Nephron (organoid): ENCODE results near the gene FBXL7.

ENCODE experiments used
- H3K27ac Mint-ChIP-seq, 3 experiments: 2 replicates each; pipeline ENCODE4 v1.8.0; 2020; ENCODE audit warnings: mixed read lengths in 3 of 3, mild to moderate bottlenecking in 2 of 3, moderate library complexity in 1 of 3
- H3K27me3 Mint-ChIP-seq: 2 replicates; pipeline ENCODE4 v1.8.0; 2021; ENCODE audit warnings: low read depth, mild to moderate bottlenecking, moderate library complexity, mixed read lengths
- H3K36me3 Mint-ChIP-seq: 2 replicates; pipeline ENCODE4 v1.8.0; 2020; ENCODE audit warnings: low read depth, mixed read lengths
- H3K4me1 Mint-ChIP-seq: 2 replicates; pipeline ENCODE4 v1.8.0; 2020; ENCODE audit warnings: mixed read lengths
- H3K4me3 Mint-ChIP-seq, 3 experiments: 2 replicates each; pipeline ENCODE4 v1.8.0; 2020; ENCODE audit warnings: mild to moderate bottlenecking in 3 of 3, mixed read lengths in 3 of 3, moderate library complexity in 2 of 3
- H3K9me3 Mint-ChIP-seq: 2 replicates; pipeline ENCODE4 v1.8.0; 2020; ENCODE audit warnings: mixed read lengths
- TF ChIP-seq, protein P1 (sequence below), 3 experiments: fragments of 200-600 bp; sonication (generic); IDR thresholded peaks; one replicate each; pipeline ENCODE4 v1.5.0; 2021; ENCODE audit warnings: antibody characterized with exemption in 3 of 3; ENCODE audit not compliant: unreplicated experiment in 3 of 3

The FBXL7 gene

DNA sequence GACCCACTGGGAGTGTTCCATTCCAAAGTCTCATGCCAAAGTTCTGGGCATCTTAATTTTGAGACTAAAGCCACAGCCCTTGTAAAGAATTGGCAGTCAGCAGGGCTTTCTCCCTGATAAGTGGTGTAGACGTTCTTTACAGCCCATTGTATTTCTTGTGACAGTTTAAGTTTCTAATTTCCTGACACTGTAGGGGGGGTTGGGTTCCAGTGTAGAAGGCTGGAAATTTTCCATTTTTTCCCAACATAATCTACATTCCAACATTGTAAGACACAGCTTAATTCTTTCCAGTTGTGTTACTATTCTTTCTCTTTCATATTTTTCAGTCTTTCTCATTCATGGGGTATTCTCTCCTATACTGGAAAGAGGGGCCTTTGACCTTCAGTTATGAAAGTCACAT, 121.1 kb downstream of the FBXL7 start:
- Mint-ChIP-seq H3K9me3 (no peaks in the 10 kb centered on the region), H3K27ac (peak overlapping the region in 1 of 3 experiments; percentile 74), H3K4me3 (no peak overlapping the region), H3K27me3 (no peaks in the 10 kb centered on the region), H3K4me1 (peaks cover 22% of the 10 kb centered on the region), H3K36me3 (peaks cover 13% of the 10 kb centered on the region)
- TF ChIP-seq, protein P1, sequence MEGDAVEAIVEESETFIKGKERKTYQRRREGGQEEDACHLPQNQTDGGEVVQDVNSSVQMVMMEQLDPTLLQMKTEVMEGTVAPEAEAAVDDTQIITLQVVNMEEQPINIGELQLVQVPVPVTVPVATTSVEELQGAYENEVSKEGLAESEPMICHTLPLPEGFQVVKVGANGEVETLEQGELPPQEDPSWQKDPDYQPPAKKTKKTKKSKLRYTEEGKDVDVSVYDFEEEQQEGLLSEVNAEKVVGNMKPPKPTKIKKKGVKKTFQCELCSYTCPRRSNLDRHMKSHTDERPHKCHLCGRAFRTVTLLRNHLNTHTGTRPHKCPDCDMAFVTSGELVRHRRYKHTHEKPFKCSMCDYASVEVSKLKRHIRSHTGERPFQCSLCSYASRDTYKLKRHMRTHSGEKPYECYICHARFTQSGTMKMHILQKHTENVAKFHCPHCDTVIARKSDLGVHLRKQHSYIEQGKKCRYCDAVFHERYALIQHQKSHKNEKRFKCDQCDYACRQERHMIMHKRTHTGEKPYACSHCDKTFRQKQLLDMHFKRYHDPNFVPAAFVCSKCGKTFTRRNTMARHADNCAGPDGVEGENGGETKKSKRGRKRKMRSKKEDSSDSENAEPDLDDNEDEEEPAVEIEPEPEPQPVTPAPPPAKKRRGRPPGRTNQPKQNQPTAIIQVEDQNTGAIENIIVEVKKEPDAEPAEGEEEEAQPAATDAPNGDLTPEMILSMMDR (IDR thresholded peaks at IDR 0.05; ENCODE audit: unreplicated experiment in 3 of 3) = no peak

DNA sequence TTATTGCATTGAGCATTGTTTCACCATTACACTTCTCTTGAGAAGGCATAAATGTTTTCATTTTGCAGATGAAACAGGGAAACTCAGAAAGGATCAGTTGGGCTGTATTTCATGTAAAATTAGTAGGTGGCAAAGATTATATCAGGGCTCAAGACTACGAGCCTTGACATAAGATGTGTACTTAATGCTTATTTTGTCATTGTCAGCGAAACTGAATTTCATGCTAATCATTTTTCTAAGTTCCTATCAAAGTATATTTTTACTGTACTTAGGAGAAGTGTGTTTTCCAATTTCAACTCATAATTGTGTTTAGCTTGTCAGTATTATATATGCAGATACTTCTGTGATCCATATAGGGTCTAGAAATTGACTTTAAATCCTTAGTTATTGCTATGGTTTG, 123.8 kb downstream of the FBXL7 start:
- Mint-ChIP-seq H3K4me3 (no peak overlapping the region), H3K4me1 (peaks cover 29% of the 10 kb centered on the region)

DNA sequence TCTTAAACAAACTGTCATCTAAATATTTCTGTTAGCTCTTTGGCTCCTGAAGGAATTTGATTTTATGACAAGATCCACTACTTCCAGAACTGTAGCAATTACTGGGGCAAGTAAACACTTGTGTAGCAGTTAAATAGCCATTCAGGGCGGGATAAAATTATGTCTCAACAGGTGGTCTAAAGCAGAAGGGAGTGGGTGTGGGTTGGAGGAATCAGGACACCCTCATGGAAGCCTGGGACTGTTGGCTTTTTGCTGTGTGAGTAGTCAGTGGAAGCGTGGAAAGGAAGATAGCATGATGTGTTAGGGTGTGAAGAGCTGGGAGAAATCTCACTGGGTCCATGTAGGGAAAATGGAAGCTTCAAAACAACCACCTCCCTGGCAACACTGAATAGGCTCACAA, 127.1 kb downstream of the FBXL7 start:
- Mint-ChIP-seq H3K27ac (peak overlapping the region in 2 of 3 experiments; percentile 36 to 37), H3K9me3 (no peaks in the 10 kb centered on the region), H3K36me3 (no peaks in the 10 kb centered on the region), H3K27me3 (no peaks in the 10 kb centered on the region), H3K4me1 (peaks cover 38% of the 10 kb centered on the region), H3K4me3 (peak overlapping the region in 1 of 3 experiments; percentile 10)
- TF ChIP-seq, protein P1 (IDR thresholded peaks at IDR 0.05; ENCODE audit: unreplicated experiment in 3 of 3) = no peak

More for the DNA sequence above, 123.8 kb downstream of the FBXL7 start:
- no peaks in the 10 kb centered on the region for H3K9me3 Mint-ChIP-seq
- TF ChIP-seq, protein P1 (IDR thresholded peaks at IDR 0.05; ENCODE audit: unreplicated experiment in 3 of 3) = no peak
- no peaks in the 10 kb centered on the region for H3K27me3 Mint-ChIP-seq
- H3K36me3 Mint-ChIP-seq = peaks cover 7% of the 10 kb centered on the region
- no peak overlapping the region for H3K27ac Mint-ChIP-seq

DNA sequence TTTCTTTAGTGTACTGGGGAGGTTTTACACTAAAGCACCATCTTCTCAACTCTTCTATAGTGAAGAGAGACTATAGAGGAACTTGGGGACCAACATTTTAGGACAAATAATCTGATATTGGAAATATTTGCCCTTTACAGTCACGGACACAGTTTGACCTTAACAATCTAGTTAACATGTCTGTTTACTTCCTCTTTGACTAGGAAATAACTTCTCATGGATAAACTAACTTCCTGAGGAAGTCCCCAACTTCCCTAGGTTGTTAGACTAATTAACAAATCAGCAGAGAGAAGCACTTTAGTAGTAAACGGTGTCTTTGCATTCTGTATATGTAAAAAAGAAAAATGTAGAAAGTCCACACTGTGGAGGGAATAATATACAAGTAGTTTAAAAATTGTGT, 127.7 kb downstream of the FBXL7 start:
- peak overlapping the region in 1 of 3 experiments; percentile 37 for H3K27ac Mint-ChIP-seq
- H3K4me3 Mint-ChIP-seq = no peak overlapping the region
- TF ChIP-seq, protein P1 (IDR thresholded peaks at IDR 0.05; ENCODE audit: unreplicated experiment in 3 of 3) = no peak
- H3K27me3 Mint-ChIP-seq = no peaks in the 10 kb centered on the region
- no peaks in the 10 kb centered on the region for H3K36me3 Mint-ChIP-seq
- H3K4me1 Mint-ChIP-seq = peaks cover 38% of the 10 kb centered on the region
- no peaks in the 10 kb centered on the region for H3K9me3 Mint-ChIP-seq

DNA sequence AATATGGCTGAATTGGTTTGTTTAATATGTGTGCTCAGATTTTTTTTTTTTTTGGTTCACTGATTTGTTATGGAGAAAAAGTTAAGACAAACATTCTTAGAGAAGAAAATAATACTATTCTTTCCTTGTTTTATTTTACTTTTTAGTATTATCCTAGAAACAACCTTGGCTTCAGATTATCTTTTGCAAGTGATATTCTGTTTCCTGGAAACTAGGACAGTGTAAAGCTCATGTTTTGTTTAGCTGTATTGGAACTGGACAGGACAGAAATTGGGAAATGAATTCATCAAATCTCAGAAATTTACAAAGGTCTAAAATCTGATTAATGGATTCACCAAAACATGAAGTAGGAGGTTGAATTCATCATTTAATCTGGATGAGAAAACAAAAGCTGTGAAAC, 130.5 kb downstream of the FBXL7 start:
- Mint-ChIP-seq H3K9me3 (no peaks in the 10 kb centered on the region), H3K4me3 (no peak overlapping the region), H3K4me1 (peaks cover 43% of the 10 kb centered on the region), H3K27me3 (no peaks in the 10 kb centered on the region), H3K27ac (peak overlapping the region in 1 of 3 experiments; percentile 19), H3K36me3 (no peaks in the 10 kb centered on the region)
- TF ChIP-seq, protein P1 (IDR thresholded peaks at IDR 0.05; ENCODE audit: unreplicated experiment in 3 of 3) = no peak

DNA sequence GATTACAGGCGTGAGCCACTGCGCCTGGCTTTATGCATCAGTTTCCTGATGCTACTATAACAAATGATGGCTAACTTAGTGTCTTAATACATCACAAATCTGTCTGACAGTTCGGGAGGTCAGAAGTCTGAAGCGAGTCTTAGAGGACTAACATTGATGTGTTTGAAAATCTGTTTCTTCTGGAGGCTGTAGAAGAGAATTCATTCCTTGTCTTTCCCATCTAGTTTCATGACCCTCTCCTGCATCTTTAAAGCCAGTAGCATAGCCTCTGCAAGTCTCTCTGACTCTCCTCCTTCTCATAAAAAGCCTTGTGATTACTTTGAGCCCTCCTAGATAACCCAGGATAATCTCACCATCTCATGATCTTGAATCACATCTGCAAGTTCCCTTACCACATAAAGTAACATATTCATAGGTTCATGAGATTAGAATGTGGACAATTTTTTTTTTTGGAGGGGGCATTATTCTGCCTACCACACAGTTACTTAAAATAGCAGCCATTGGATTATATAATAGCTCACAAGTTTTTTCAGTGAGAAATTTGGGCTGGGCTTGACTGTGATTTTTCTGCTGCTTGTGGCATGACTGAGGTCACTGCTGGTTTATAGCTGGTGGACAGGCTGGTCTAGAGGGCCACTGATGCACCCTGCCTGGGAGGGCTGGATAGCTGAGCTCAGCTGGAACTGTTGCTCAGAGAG, 134.8 kb downstream of the FBXL7 start:
- Mint-ChIP-seq H3K27ac (no peak overlapping the region), H3K36me3 (peaks cover 19% of the 10 kb centered on the region), H3K9me3 (peaks cover 2% of the 10 kb centered on the region), H3K4me1 (peaks cover 33% of the 10 kb centered on the region), H3K4me3 (no peak overlapping the region), H3K27me3 (no peaks in the 10 kb centered on the region)
- TF ChIP-seq, protein P1 (IDR thresholded peaks at IDR 0.05; ENCODE audit: unreplicated experiment in 3 of 3) = no peak
